KMS-11 (cell line): Measurements from ENCODE around the gene ZMYND10.

Experiments
- H2AFZ ChIP-seq: fragments of 200-600 bp; sonication (generic); 2 replicates; pipeline ENCODE4 v1.6.1; 2016; ENCODE audit warnings: antibody characterized with exemption, mixed run types, low read depth
- H3K27ac ChIP-seq: fragments of 200-600 bp; sonication (generic); 2 replicates; pipeline ENCODE4 v1.6.1; 2016; ENCODE audit warnings: mild to moderate bottlenecking, mixed run types
- H3K27me3 ChIP-seq: fragments of 200-600 bp; sonication (generic); 2 replicates; pipeline ENCODE4 v1.6.1; 2017; ENCODE audit warnings: mild to moderate bottlenecking, low read depth, mixed run types, moderate library complexity; ENCODE audit not compliant: insufficient read depth
- H3K36me3 ChIP-seq: fragments of 200-600 bp; sonication (generic); 2 replicates; pipeline ENCODE4 v1.6.1; 2017; ENCODE audit warnings: mild to moderate bottlenecking, mixed run types; ENCODE audit not compliant: insufficient read depth
- H3K4me1 ChIP-seq: fragments of 200-600 bp; sonication (generic); 2 replicates; pipeline ENCODE4 v1.6.1; 2016; ENCODE audit warnings: mild to moderate bottlenecking, low read depth, mixed run types; ENCODE audit not compliant: poor library complexity, severe bottlenecking
- H3K4me2 ChIP-seq: fragments of 200-600 bp; sonication (generic); 2 replicates; pipeline ENCODE4 v1.7.0; 2016; ENCODE audit warnings: mild to moderate bottlenecking, mixed run types
- H3K4me3 ChIP-seq: fragments of 200-600 bp; sonication (generic); IDR thresholded peaks from 2 replicates; pipeline ENCODE4 v1.6.1; 2017; ENCODE audit warnings: low read depth, low read length, mixed read lengths; ENCODE audit not compliant: insufficient read depth
- H3K79me2 ChIP-seq: fragments of 200-600 bp; sonication (generic); 2 replicates; pipeline ENCODE4 v1.6.1; 2016; ENCODE audit warnings: low read depth, mixed run types; ENCODE audit not compliant: insufficient read depth
- H3K9ac ChIP-seq: fragments of 200-600 bp; sonication (generic); 2 replicates; pipeline ENCODE4 v1.6.1; 2016; ENCODE audit warnings: mild to moderate bottlenecking, mixed run types
- H4K20me1 ChIP-seq: fragments of 200-600 bp; sonication (generic); 2 replicates; pipeline ENCODE4 v1.6.1; 2016; ENCODE audit warnings: mild to moderate bottlenecking, mixed run types; ENCODE audit not compliant: insufficient read depth
- CTCF ChIP-seq: fragments of 200-600 bp; sonication (generic); conservative IDR thresholded peaks from 2 replicates; pipeline ENCODE4 v1.6.1; 2017; ENCODE audit warnings: low read depth, mild to moderate bottlenecking, antibody characterized with exemption, low read length, moderate library complexity, mixed read lengths

The ZMYND10 gene

GRCh38 chr3:50299929-50300680, 45.4 kb downstream of the ZMYND10 start:
- H2AFZ ChIP-seq, result peak overlapping the region; percentile 42; the same call in 1 of the 2 replicates
- TF ChIP-seq CTCF, result no peak

GRCh38 chr3:50299638-50299928, 45.9 kb downstream of the ZMYND10 start:
- no peaks in the 10 kb centered on the region for H3K79me2 ChIP-seq
- peak overlapping the region; percentile 10; the same call in 1 of the 2 replicates for H3K27ac ChIP-seq
- H3K4me3 ChIP-seq, result no peak overlapping the region
- no peaks in the 10 kb centered on the region for H3K27me3 ChIP-seq
- peak overlapping the region; percentile 51; the same call in 1 of the 2 replicates for H3K9ac ChIP-seq
- TF ChIP-seq CTCF, result no peak
- H3K36me3 ChIP-seq, result no peaks in the 10 kb centered on the region
- H3K4me1 ChIP-seq, result peaks cover 15% of the 10 kb centered on the region
- H2AFZ ChIP-seq, result peak overlapping the region; percentile 42; the same call in 1 of the 2 replicates
- H4K20me1 ChIP-seq, result no peaks in the 10 kb centered on the region
- H3K4me2 ChIP-seq, result peak overlapping the region; percentile 58

More at GRCh38 chr3:50299929-50300680, 45.4 kb downstream of the ZMYND10 start:
- no peaks in the 10 kb centered on the region for H3K27me3 ChIP-seq
- no peak overlapping the region for H3K4me3 ChIP-seq
- H3K79me2 ChIP-seq, result no peaks in the 10 kb centered on the region
- H3K4me2 ChIP-seq, result peak overlapping the region; percentile 58
- peak overlapping the region; percentile 51; the same call in 1 of the 2 replicates for H3K9ac ChIP-seq
- no peaks in the 10 kb centered on the region for H4K20me1 ChIP-seq
- H3K27ac ChIP-seq, result peak overlapping the region; percentile 10; the same call in 1 of the 2 replicates
- no peaks in the 10 kb centered on the region for H3K36me3 ChIP-seq
- H3K4me1 ChIP-seq, result peaks cover 15% of the 10 kb centered on the region

GRCh38 chr3:50298836-50299637, 46.5 kb downstream of the ZMYND10 start, which contains the start of the genes HYAL3 and NAA80:
TSS of gene HYAL3 (minus strand) at chr3:50299405. CDS start at chr3:50295602, 3,803 bp downstream.
TSS of gene NAA80 (minus strand) at chr3:50299405. CDS start at chr3:50297463, 1,942 bp downstream.
- H3K4me3 ChIP-seq, result peak within 1 kb of the TSS; percentile 64

More at GRCh38 chr3:50298836-50299637, 46.5 kb downstream of the ZMYND10 start, which contains the start of the genes HYAL3 and NAA80:
- Histone ChIP-seq H3K9ac (peak within 1 kb of the TSS; percentile 51; the same call in 1 of the 2 replicates), H3K27me3 (no peaks in the 10 kb centered on the region), H3K36me3 (no peaks in the 10 kb centered on the region), H2AFZ (peak within 1 kb of the TSS; percentile 59; the same call in 1 of the 2 replicates), H3K27ac (peak within 1 kb of the TSS; percentile 34), H3K4me1 (peaks cover 15% of the 10 kb centered on the region), H3K79me2 (no peaks in the 10 kb centered on the region), H3K4me2 (peak within 1 kb of the TSS; percentile 58), H4K20me1 (no peaks in the 10 kb centered on the region)
- peak; percentile 34 for TF ChIP-seq CTCF
